Activated T-cell treated with anti-CD3 and anti-CD28 coated beads, Interleukin-2, amount 50 U/mL, for 72 hours (primary cell): ENCODE measurements around the gene FKBP5. TPM values are rescaled to one million over a fixed set of nuclear protein-coding genes. Genes with fewer than 3 reads are reported as not detected.
"Not testable (repeated sequence)": the region's sequence is repeated elsewhere in the genome, so short reads cannot be mapped to it uniquely, and the experiment has no call there.

ENCODE experiments used
- ATAC-seq, 2 donors: fragments of 150-1000 bp; cut with Tn5 transposase; replicated peaks in 1 of 2; 2 replicates each; pipeline ENCODE4 v1.10.0; 2021; ENCODE audit warnings: moderate library complexity in 2 of 2, mild to moderate bottlenecking in 1 of 2
- DNase-seq, 2 donors: peaks; one replicate each; pipeline ENCODE4 v3.0.0; 2021 to 2022; ENCODE audit warnings: mixed read lengths in 1 of 2
- H3K27ac Mint-ChIP-seq: one replicate; pipeline ENCODE4 v1.8.0; 2022; ENCODE audit warnings: mild to moderate bottlenecking, moderate library complexity, mixed read lengths
- H3K27me3 Mint-ChIP-seq: one replicate; pipeline ENCODE4 v1.8.0; 2022; ENCODE audit warnings: low read depth, mixed read lengths
- H3K36me3 Mint-ChIP-seq, 2 donors: one replicate each; pipeline ENCODE4 v1.8.0; 2022; ENCODE audit warnings: mixed read lengths in 2 of 2, mild to moderate bottlenecking in 1 of 2; ENCODE audit not compliant: insufficient read depth in 2 of 2
- H3K4me1 Mint-ChIP-seq: one replicate; pipeline ENCODE4 v1.8.0; 2022; ENCODE audit warnings: low read depth, mixed read lengths
- H3K4me3 Mint-ChIP-seq, 2 donors: one replicate each; pipeline ENCODE4 v1.8.0; 2022; ENCODE audit warnings: mild to moderate bottlenecking in 2 of 2, mixed read lengths in 2 of 2, moderate library complexity in 2 of 2
- H3K9me3 Mint-ChIP-seq, 2 donors: one replicate each; pipeline ENCODE4 v1.8.0; 2022; ENCODE audit warnings: mixed read lengths in 2 of 2
- total RNA-seq, 2 donors: library from RNA; stranded (reverse); gene quantifications; one replicate each; pipeline ENCODE4 v1.2.3, GENCODE V29; 2022

Gene FKBP5
- total RNA-seq, 2 donors from 2014 or later, result 106 to 120 TPM

GRCh38 chr6:35570885-35571330 is 117.8 kb downstream of the FKBP5 start:
- not testable (repeated sequence) for H3K36me3 Mint-ChIP-seq, H3K4me3 Mint-ChIP-seq, DNase-seq, H3K27ac Mint-ChIP-seq, ATAC-seq, H3K9me3 Mint-ChIP-seq, H3K4me1 Mint-ChIP-seq, H3K27me3 Mint-ChIP-seq

GRCh38 chr6:35569011-35569461 is 119.7 kb downstream of the FKBP5 start:
- H3K4me1 Mint-ChIP-seq, result no peaks in the 10 kb centered on the region
- peaks cover 0 to 3% of the 10 kb centered on the region in 2 donors for H3K36me3 Mint-ChIP-seq
- ATAC-seq (peak; percentile 71 to 72), DNase-seq (peak; percentile 34 to 48)
- no peak overlapping the region for H3K4me3 Mint-ChIP-seq
- H3K27me3 Mint-ChIP-seq, result peaks cover 10% of the 10 kb centered on the region
- no peak overlapping the region for H3K27ac Mint-ChIP-seq
- H3K9me3 Mint-ChIP-seq, result no peaks in the 10 kb centered on the region

DNA sequence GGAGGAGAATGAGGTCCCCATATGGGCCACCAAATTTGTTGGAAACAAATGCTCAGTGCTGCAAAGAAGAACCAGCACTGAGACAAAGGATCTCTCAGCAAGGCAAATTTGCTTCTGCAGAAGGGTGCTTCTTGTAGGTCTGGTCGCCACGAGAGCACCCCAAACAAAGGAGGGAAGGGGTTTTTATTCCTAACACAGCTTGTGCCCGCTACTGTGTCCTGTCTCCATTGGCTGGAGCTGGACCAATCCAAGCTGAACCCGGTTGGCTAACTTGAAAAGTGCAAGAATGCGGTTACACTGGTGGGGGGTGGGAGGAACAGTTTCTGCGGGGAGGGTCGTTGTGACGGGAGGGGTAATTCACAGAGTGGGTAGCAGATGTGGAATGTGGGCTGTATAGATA is 121.9 kb downstream of the FKBP5 start:
- no peaks in the 10 kb centered on the region for H3K9me3 Mint-ChIP-seq
- ATAC-seq (no peak), DNase-seq (no peak)
- no peaks in the 10 kb centered on the region for H3K4me1 Mint-ChIP-seq
- no peaks in the 10 kb centered on the region for H3K36me3 Mint-ChIP-seq
- no peak overlapping the region for H3K4me3 Mint-ChIP-seq
- H3K27ac Mint-ChIP-seq, result no peak overlapping the region
- H3K27me3 Mint-ChIP-seq, result peaks cover 10% of the 10 kb centered on the region

DNA sequence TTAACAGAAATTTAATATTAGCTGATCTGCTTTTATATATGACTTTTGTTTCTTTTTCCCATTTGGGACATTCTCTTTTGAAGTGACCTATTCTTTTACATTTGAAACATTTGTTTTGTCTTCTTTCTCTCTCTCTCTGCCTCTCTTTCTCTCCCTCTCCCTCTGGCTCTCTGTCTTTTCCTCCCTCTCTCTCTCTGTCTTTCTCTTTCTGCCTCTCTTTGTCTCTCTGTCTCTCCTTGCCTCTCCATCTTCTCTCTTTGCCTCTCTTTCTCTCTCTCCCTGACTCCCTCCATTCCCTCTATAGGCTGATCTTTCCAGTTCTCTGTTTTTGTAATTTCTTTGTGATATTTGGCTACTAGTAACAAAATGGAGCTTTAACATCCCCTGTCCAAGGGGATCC is 124.0 kb downstream of the FKBP5 start:
- no peak overlapping the region for H3K4me3 Mint-ChIP-seq
- ATAC-seq (no peak), DNase-seq (no peak)
- no peaks in the 10 kb centered on the region for H3K9me3 Mint-ChIP-seq
- no peaks in the 10 kb centered on the region for H3K4me1 Mint-ChIP-seq
- peaks cover 10% of the 10 kb centered on the region for H3K27me3 Mint-ChIP-seq
- no peak overlapping the region for H3K27ac Mint-ChIP-seq
- no peaks in the 10 kb centered on the region for H3K36me3 Mint-ChIP-seq

DNA sequence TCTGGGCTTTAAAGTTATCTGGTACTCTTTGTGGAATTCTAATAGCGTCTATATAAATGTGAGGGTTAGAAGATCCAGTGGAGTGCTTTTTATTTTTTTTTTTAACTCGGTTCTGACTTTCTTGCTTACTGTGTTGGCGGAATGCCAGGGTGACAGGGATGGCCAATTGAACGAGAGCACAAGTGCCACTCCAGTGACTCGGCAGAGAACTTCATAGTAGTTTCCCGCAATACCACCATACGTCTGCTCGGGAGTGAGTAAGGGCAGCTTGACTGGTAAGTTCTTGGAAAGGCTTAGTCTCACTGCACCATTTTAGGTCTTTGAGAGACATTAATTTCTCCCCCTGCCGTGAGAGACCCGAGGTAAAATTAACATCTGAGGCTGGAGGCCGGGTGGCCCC is 126.7 kb downstream of the FKBP5 start:
- H3K36me3 Mint-ChIP-seq, result no peaks in the 10 kb centered on the region
- H3K4me1 Mint-ChIP-seq, result no peaks in the 10 kb centered on the region
- H3K27ac Mint-ChIP-seq, result no peak overlapping the region
- peak in 1 of 2 donors; percentile 18 for ATAC-seq
- no peak for DNase-seq
- H3K9me3 Mint-ChIP-seq, result no peaks in the 10 kb centered on the region
- peaks cover 10% of the 10 kb centered on the region for H3K27me3 Mint-ChIP-seq
- no peak overlapping the region for H3K4me3 Mint-ChIP-seq

- no peak overlapping the region for H3K27ac Mint-ChIP-seq
- ATAC-seq, result no peak
- H3K9me3 Mint-ChIP-seq, result no peaks in the 10 kb centered on the region
- H3K4me1 Mint-ChIP-seq, result no peaks in the 10 kb centered on the region
- DNase-seq, result no peak
- H3K36me3 Mint-ChIP-seq, result no peaks in the 10 kb centered on the region
- peaks cover 10% of the 10 kb centered on the region for H3K27me3 Mint-ChIP-seq
- H3K4me3 Mint-ChIP-seq, result no peak overlapping the region
These were observed 127.6 kb downstream of the FKBP5 start for GRCh38 chr6:35561113-35561512.

DNA sequence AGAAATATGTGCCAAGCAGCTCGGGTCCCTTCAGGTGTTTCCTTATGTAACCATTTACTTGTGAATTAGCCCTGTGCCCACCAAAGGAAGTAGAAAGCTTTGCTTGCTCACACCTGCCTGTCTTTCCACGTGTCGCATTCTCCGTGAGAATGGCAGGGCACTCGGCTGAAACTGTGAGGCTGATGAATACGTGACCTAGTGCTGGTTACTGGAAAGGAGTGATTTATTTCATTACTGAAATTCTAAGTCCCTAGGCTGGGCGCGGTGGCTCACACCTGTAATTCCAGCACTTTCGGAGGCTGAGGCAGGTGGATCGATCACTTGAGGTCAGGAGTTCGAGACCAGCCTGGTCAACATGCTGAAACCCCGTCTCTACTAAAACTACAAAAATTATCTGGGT is 130.1 kb downstream of the FKBP5 start:
- no peaks in the 10 kb centered on the region for H3K9me3 Mint-ChIP-seq
- H3K27ac Mint-ChIP-seq, result no peak overlapping the region
- H3K27me3 Mint-ChIP-seq, result no peaks in the 10 kb centered on the region
- DNase-seq (no peak), ATAC-seq (peak in 1 of 2 donors; percentile 36)
- H3K36me3 Mint-ChIP-seq, result no peaks in the 10 kb centered on the region
- no peaks in the 10 kb centered on the region for H3K4me1 Mint-ChIP-seq
- no peak overlapping the region for H3K4me3 Mint-ChIP-seq

DNA sequence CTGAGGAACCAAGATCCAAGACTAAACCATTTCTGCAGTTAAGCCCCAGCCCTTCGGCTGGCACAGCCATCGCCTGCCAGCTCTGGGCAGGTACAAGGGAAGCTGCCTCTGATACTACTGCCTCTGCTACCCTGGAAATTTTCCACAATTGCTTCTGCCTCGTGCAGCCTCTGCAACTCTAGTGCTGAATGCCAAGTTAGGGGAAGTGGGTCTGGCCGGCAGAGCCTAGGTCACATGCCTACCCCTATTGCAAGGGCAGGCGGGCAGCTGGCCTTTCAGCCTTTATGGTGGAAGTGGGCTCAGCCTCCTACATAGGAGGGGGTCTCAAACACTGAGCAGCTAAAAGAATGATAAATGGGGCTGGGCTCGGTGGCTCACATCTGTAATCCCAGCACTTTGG is 131.5 kb downstream of the FKBP5 start:
- no peak overlapping the region for H3K27ac Mint-ChIP-seq

DNA sequence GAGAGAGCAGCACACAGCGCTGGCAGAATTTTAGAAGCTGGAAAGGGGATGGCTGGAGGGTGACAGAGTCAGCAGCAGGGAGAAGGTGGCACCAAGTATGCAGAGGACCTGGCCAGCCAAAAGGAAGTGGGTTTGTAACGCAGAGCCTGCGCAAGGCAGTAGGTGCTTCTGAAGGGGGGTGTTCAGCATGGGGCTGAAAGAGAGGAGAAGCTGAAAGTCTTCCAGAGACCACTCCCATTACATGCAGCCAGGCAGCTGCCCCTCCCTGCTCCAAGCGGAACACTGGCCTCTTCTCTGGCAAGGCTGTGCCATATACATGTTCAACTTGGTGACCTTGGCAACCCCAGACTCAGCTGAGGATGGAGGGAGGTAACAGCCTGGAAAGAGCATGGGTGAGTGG is 133.9 kb downstream of the FKBP5 start:
- peaks cover 2 to 3% of the 10 kb centered on the region in 2 donors for H3K9me3 Mint-ChIP-seq
- no peaks in the 10 kb centered on the region for H3K27me3 Mint-ChIP-seq
- no peak overlapping the region for H3K27ac Mint-ChIP-seq
- H3K36me3 Mint-ChIP-seq, result peaks cover 4% of the 10 kb centered on the region in 2 donors
- ATAC-seq (no peak), DNase-seq (no peak)
- no peak overlapping the region for H3K4me3 Mint-ChIP-seq
- peaks cover 8% of the 10 kb centered on the region for H3K4me1 Mint-ChIP-seq

More for the DNA sequence above, 131.5 kb downstream of the FKBP5 start:
- H3K4me3 Mint-ChIP-seq, result no peak overlapping the region
- no peaks in the 10 kb centered on the region for H3K36me3 Mint-ChIP-seq
- H3K4me1 Mint-ChIP-seq, result peaks cover 2% of the 10 kb centered on the region
- DNase-seq (no peak), ATAC-seq (no peak)
- no peaks in the 10 kb centered on the region for H3K9me3 Mint-ChIP-seq
- no peaks in the 10 kb centered on the region for H3K27me3 Mint-ChIP-seq

DNA sequence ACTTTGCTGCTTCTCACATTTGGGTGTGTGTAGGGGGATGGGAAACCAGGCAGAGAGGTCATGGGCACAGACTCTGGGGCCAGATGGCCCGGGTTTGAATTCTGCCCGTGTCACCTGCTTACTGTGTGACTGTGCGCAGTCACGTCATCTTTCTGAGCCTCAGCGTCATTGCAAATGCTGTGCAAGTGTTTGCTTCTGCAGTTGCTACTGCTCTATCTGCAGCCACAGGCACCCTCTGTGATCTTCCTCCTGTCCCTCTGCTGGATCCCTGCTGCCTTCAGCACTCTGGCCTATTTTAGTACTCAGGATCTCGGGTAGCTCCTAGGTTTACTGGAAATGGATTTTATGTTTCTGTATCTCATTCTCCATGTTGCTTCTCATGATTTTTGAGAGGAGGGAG is 135.4 kb downstream of the FKBP5 start:
- DNase-seq (no peak), ATAC-seq (no peak)
- peaks cover 8% of the 10 kb centered on the region for H3K4me1 Mint-ChIP-seq
- H3K36me3 Mint-ChIP-seq, result peaks cover 4% of the 10 kb centered on the region in 2 donors
- H3K27me3 Mint-ChIP-seq, result no peaks in the 10 kb centered on the region
- no peak overlapping the region for H3K27ac Mint-ChIP-seq
- peaks cover 2 to 3% of the 10 kb centered on the region in 2 donors for H3K9me3 Mint-ChIP-seq
- H3K4me3 Mint-ChIP-seq, result no peak overlapping the region

- DNase-seq (peak; percentile 58 to 61), ATAC-seq (peak in 1 of 2 donors; percentile 27)
- Mint-ChIP-seq H3K4me3 (no peak overlapping the region), H3K4me1 (peaks cover 8% of the 10 kb centered on the region), H3K27ac (no peak overlapping the region), H3K27me3 (no peaks in the 10 kb centered on the region), H3K9me3 (peaks cover 2 to 3% of the 10 kb centered on the region in 2 donors), H3K36me3 (peaks cover 4% of the 10 kb centered on the region in 2 donors)
These were observed 136.3 kb downstream of the FKBP5 start for GRCh38 chr6:35552285-35552917.

GRCh38 chr6:35550437-35550836 is 138.3 kb downstream of the FKBP5 start:
- Mint-ChIP-seq H3K9me3 (peaks cover 2 to 3% of the 10 kb centered on the region in 2 donors), H3K4me1 (peaks cover 8% of the 10 kb centered on the region), H3K36me3 (peaks cover 4% of the 10 kb centered on the region in 2 donors), H3K27ac (no peak overlapping the region), H3K27me3 (no peaks in the 10 kb centered on the region), H3K4me3 (no peak overlapping the region)
- ATAC-seq (no peak), DNase-seq (no peak)

GRCh38 chr6:35547676-35548075 is 141.0 kb downstream of the FKBP5 start:
- Mint-ChIP-seq H3K27me3 (no peaks in the 10 kb centered on the region), H3K4me3 (no peak overlapping the region), H3K4me1 (peaks cover 21% of the 10 kb centered on the region), H3K36me3 (peaks cover 4 to 5% of the 10 kb centered on the region in 2 donors), H3K9me3 (peaks cover 2 to 3% of the 10 kb centered on the region in 2 donors), H3K27ac (no peak overlapping the region)
- ATAC-seq (no peak), DNase-seq (no peak)
